GM08714 (cell line): ENCODE results near the gene MAG.

Experiments used
- H3K4me3 ChIP-seq: fragments of 200-500 bp; sonication (Bioruptor generic); 2 replicates; pipeline ENCODE4 v1.5.1; 2014; ENCODE audit warnings: mild to moderate bottlenecking, low read length, inconsistent platforms
- ZNF274 ChIP-seq: IDR thresholded peaks from 2 replicates; pipeline ENCODE4 v1.6.1; 2012; ENCODE audit warnings: mild to moderate bottlenecking, low read depth, low read length

The MAG gene

GRCh38 chr19:35345671-35346111, 53.7 kb downstream of the MAG start:
- no peak for TF ChIP-seq ZNF274
- H3K4me3 ChIP-seq: no peak overlapping the region

- no peak for TF ChIP-seq ZNF274
- H3K4me3 ChIP-seq: no peak overlapping the region; the same call in 1 of the 2 replicates
Observed at GRCh38 chr19:35346193-35347052, 54.5 kb downstream of the MAG start.

GRCh38 chr19:35347171-35347929, 55.4 kb downstream of the MAG start, which contains the start of gene FFAR1:
Gene FFAR1, plus strand, starts transcription at chr19:35347902. Its CDS starts 3,650 bp downstream, at chr19:35351552.
- TF ChIP-seq ZNF274: no peak
- H3K4me3 ChIP-seq: no peak within 1 kb of the TSS; the same call in 1 of the 2 replicates

GRCh38 chr19:35347930-35348298, 56.0 kb downstream of the MAG start:
- no peak for TF ChIP-seq ZNF274
- H3K4me3 ChIP-seq: no peak overlapping the region

GRCh38 chr19:35348911-35349611, 57.1 kb downstream of the MAG start:
- no peak overlapping the region for H3K4me3 ChIP-seq
- no peak for TF ChIP-seq ZNF274

GRCh38 chr19:35349614-35350521, 57.9 kb downstream of the MAG start:
- no peak overlapping the region for H3K4me3 ChIP-seq
- TF ChIP-seq ZNF274: no peak

- no peak for TF ChIP-seq ZNF274
- H3K4me3 ChIP-seq: no peak overlapping the region
Observed at GRCh38 chr19:35350591-35350990, 58.6 kb downstream of the MAG start.

GRCh38 chr19:35351411-35352176, 59.6 kb downstream of the MAG start:
- TF ChIP-seq ZNF274: no peak
- H3K4me3 ChIP-seq: no peak overlapping the region

- TF ChIP-seq ZNF274: no peak
- no peak overlapping the region for H3K4me3 ChIP-seq
Observed at GRCh38 chr19:35352177-35352447, 60.2 kb downstream of the MAG start.

GRCh38 chr19:35352448-35353304, 60.7 kb downstream of the MAG start:
- H3K4me3 ChIP-seq: no peak overlapping the region
- TF ChIP-seq ZNF274: no peak

- TF ChIP-seq ZNF274: no peak
- no peak overlapping the region for H3K4me3 ChIP-seq
Observed at GRCh38 chr19:35353635-35354034, 61.7 kb downstream of the MAG start.

- TF ChIP-seq ZNF274: no peak
- H3K4me3 ChIP-seq: no peak overlapping the region
Observed at GRCh38 chr19:35354898-35355297, 62.9 kb downstream of the MAG start.
